HG02938 (cell line): Measurements from ENCODE around the gene ALDH2.
"Not testable (repeated sequence)": the region's sequence is repeated elsewhere in the genome, so short reads cannot be mapped to it uniquely, and the experiment has no call there.

Source experiments
- ATAC-seq: cut with Tn5 transposase; IDR thresholded peaks from one replicate; pipeline ENCODE4 v1.9.1; 2021; ENCODE audit warnings: mild to moderate bottlenecking, moderate library complexity; ENCODE audit not compliant: unreplicated experiment

The ALDH2 gene

GRCh38 chr12:111766608-111767361, at the start of gene ALDH2:
Gene ALDH2, plus strand, starts transcription at chr12:111766933. Its CDS starts 50 bp downstream, at chr12:111766983.
- ATAC-seq, result no peak

GRCh38 chr12:111719316-111719715, 47.4 kb upstream of the ALDH2 start:
- not testable (repeated sequence) for ATAC-seq

GRCh38 chr12:111720457-111720856, 46.3 kb upstream of the ALDH2 start:
- ATAC-seq, result no peak

GRCh38 chr12:111723646-111724360, 42.9 kb upstream of the ALDH2 start:
- ATAC-seq, result not testable (repeated sequence)

- ATAC-seq, result no peak
Observed at GRCh38 chr12:111728795-111729194, 37.9 kb upstream of the ALDH2 start.

- no peak for ATAC-seq
Observed at GRCh38 chr12:111730420-111730819, 36.3 kb upstream of the ALDH2 start.

- no peak for ATAC-seq
Observed at GRCh38 chr12:111732786-111733185, 33.9 kb upstream of the ALDH2 start.

- ATAC-seq, result no peak
Observed at GRCh38 chr12:111733340-111733915, 33.3 kb upstream of the ALDH2 start.

GRCh38 chr12:111739524-111739923, 27.2 kb upstream of the ALDH2 start:
- ATAC-seq, result not testable (repeated sequence)

- ATAC-seq, result no peak
Observed at GRCh38 chr12:111741235-111741812, 25.4 kb upstream of the ALDH2 start.

GRCh38 chr12:111745211-111745610, 21.5 kb upstream of the ALDH2 start:
- ATAC-seq, result no peak

GRCh38 chr12:111747333-111747732, 19.4 kb upstream of the ALDH2 start:
- no peak for ATAC-seq

- no peak for ATAC-seq
Observed at GRCh38 chr12:111748151-111748672, 18.5 kb upstream of the ALDH2 start.

GRCh38 chr12:111748867-111749266, 17.9 kb upstream of the ALDH2 start:
- ATAC-seq, result no peak

GRCh38 chr12:111749391-111749790, 17.3 kb upstream of the ALDH2 start:
- ATAC-seq, result no peak

GRCh38 chr12:111753144-111753881, 13.4 kb upstream of the ALDH2 start:
- ATAC-seq, result no peak

- ATAC-seq, result no peak
Observed at GRCh38 chr12:111754671-111755070, 12.1 kb upstream of the ALDH2 start.

- ATAC-seq, result no peak
Observed at GRCh38 chr12:111756196-111756595, 10.5 kb upstream of the ALDH2 start.

- ATAC-seq, result no peak
Observed at GRCh38 chr12:111756681-111757080, 10.1 kb upstream of the ALDH2 start.

GRCh38 chr12:111757361-111758119, 9.2 kb upstream of the ALDH2 start:
- no peak for ATAC-seq
